HepG2 (cell line): Measurements from ENCODE around the gene NR1H2. TPM values are rescaled to one million over a fixed set of nuclear protein-coding genes. Genes with fewer than 3 reads are reported as not detected.

Experiments
- CENPX ChIP-seq: sonication (generic); formaldehyde crosslinking; IDR thresholded peaks from 2 replicates; pipeline ENCODE4 v1.9.0; 2021; ENCODE audit warnings: mild to moderate bottlenecking, missing genetic modification reagents, moderate library complexity
- CSRNP2 ChIP-seq: sonication (generic); formaldehyde crosslinking; conservative IDR thresholded peaks from 2 replicates; pipeline ENCODE4 v1.8.0; 2022; ENCODE audit warnings: low read depth, missing genetic modification reagents
- E2F2 ChIP-seq: sonication (generic); formaldehyde crosslinking; IDR thresholded peaks from 2 replicates; pipeline ENCODE4 v1.4.0; 2020; ENCODE audit warnings: missing genetic modification reagents, borderline replicate concordance
- FOXO4 ChIP-seq: sonication (generic); formaldehyde crosslinking; conservative IDR thresholded peaks from 2 replicates; pipeline ENCODE4 v1.8.1; 2023; ENCODE audit warnings: missing genetic modification reagents
- GMEB1 ChIP-seq: sonication (generic); formaldehyde crosslinking; IDR thresholded peaks from 2 replicates; pipeline ENCODE4 v1.5.1; 2020; ENCODE audit warnings: missing genetic modification reagents, mild to moderate bottlenecking, borderline replicate concordance
- HOXA5 ChIP-seq: sonication (generic); formaldehyde crosslinking; IDR thresholded peaks from 2 replicates; pipeline ENCODE4 v1.4.0; 2020; ENCODE audit warnings: missing genetic modification reagents
- NR1H2 ChIP-seq: sonication (generic); formaldehyde crosslinking; IDR thresholded peaks from 2 replicates; pipeline ENCODE4 v1.8.1; 2022; ENCODE audit warnings: low read depth, missing genetic modification reagents, borderline replicate concordance
- RBM39 ChIP-seq: fragments of 200-400 bp; formaldehyde crosslinking; IDR thresholded peaks from one replicate; pipeline ENCODE4 v1.6.1; 2018; ENCODE audit warnings: antibody characterized with exemption, mild to moderate bottlenecking, low read depth, low read length; ENCODE audit not compliant: poor library complexity, severe bottlenecking
- SATB2 ChIP-seq: sonication (generic); formaldehyde crosslinking; IDR thresholded peaks from 2 replicates; pipeline ENCODE4 v1.5.0; 2020; ENCODE audit warnings: missing genetic modification reagents
- SPEN ChIP-seq: sonication (generic); formaldehyde crosslinking; IDR thresholded peaks from 2 replicates; pipeline ENCODE4 v1.5.1; 2020; ENCODE audit warnings: low read depth, mild to moderate bottlenecking, missing genetic modification reagents
- THYN1 ChIP-seq: sonication (generic); formaldehyde crosslinking; IDR thresholded peaks from 2 replicates; pipeline ENCODE4 v1.8.1; 2023; ENCODE audit warnings: low read depth, mild to moderate bottlenecking, moderate library complexity, missing genetic modification reagents, borderline replicate concordance
- ZBTB49 ChIP-seq: sonication (generic); formaldehyde crosslinking; IDR thresholded peaks from 2 replicates; pipeline ENCODE4 v1.4.0; 2020; ENCODE audit warnings: missing genetic modification reagents, borderline replicate concordance
- ZNF180 ChIP-seq: sonication (generic); formaldehyde crosslinking; IDR thresholded peaks from 2 replicates; pipeline ENCODE4 v1.4.0; 2020; ENCODE audit warnings: low read depth, missing genetic modification reagents, borderline replicate concordance
- ZNF431 ChIP-seq: sonication (generic); formaldehyde crosslinking; IDR thresholded peaks from 2 replicates; pipeline ENCODE4 v1.9.0; 2022; ENCODE audit warnings: missing genetic modification reagents, low read depth, mild to moderate bottlenecking, borderline replicate concordance
- ZNF468 ChIP-seq: sonication (generic); formaldehyde crosslinking; IDR thresholded peaks from 2 replicates; pipeline ENCODE4 v1.8.0; 2022; ENCODE audit warnings: mild to moderate bottlenecking, moderate library complexity, missing genetic modification reagents
- ZNF75D ChIP-seq: sonication (generic); formaldehyde crosslinking; IDR thresholded peaks from 2 replicates; pipeline ENCODE4 v1.8.1; 2023; ENCODE audit warnings: missing genetic modification reagents, mild to moderate bottlenecking, borderline replicate concordance
- ZNF776 ChIP-seq: sonication (generic); formaldehyde crosslinking; IDR thresholded peaks from 2 replicates; pipeline ENCODE4 v1.4.0; 2020; ENCODE audit warnings: mild to moderate bottlenecking, missing genetic modification reagents
- ZNF883 ChIP-seq: sonication (generic); formaldehyde crosslinking; IDR thresholded peaks from 2 replicates; pipeline ENCODE4 v1.5.1; 2020; ENCODE audit warnings: mild to moderate bottlenecking, missing genetic modification reagents; ENCODE audit errors: not compliant biosample characterization
- polyA plus RNA-seq, 8 experiments: library from polyadenylated mRNA; depleted of rRNA in 3 of 8; stranded (reverse) in 7 of 8; unstranded in 1 of 8; fragments of >200 nt; fragmentation: Illumina TruSeq in 4 of 8; extraction: Trizol in 4 of 8; gene quantifications; 2 replicates each; pipeline versions ENCODE4 v1.2.1 to v1.2.3, GENCODE V29; 2011 to 2016; ENCODE audit warnings: low read depth in 4 of 8, missing spikeins in 1 of 8, mixed read lengths in 1 of 8; ENCODE audit not compliant: insufficient read depth in 1 of 8
- total RNA-seq, 5 experiments: library from RNA; depleted of rRNA; stranded (reverse); fragments of >200 nt; fragmentation: Illumina TruSeq; extraction: Trizol; gene quantifications; 2 replicates each; pipeline ENCODE4 v1.2.3, GENCODE V29; 2016; ENCODE audit warnings: low read depth in 1 of 5

NR1H2 gene
- total and polyA plus RNA-seq, 2 of the 13 experiments (the other 11 are each of a cell fraction or from before 2014, with no cell fraction given) = 10.3 to 13.5 TPM

GRCh38 chr19:50333737-50334617 is 42.3 kb upstream of the NR1H2 start (continued):
- TF ChIP-seq FOXO4 (CRISPR knock-in tag) (0 out of 2 replicates have a peak, but pooled peaks have one; percentile 43), HOXA5 (CRISPR knock-in tag) (peak; percentile 66; the same call in 1 of the 2 replicates), CENPX (CRISPR knock-in tag) (no peak), GMEB1 (CRISPR knock-in tag) (peak; percentile 14; the same call in 1 of the 2 replicates), ZNF883 (CRISPR knock-in tag) (peak; percentile 82), ZNF75D (CRISPR knock-in tag) (no peak; the same call in 1 of the 2 replicates), SPEN (CRISPR knock-in tag) (peak; percentile 74), ZBTB49 (no peak), SATB2 (peak; percentile 68; the same call in 1 of the 2 replicates), E2F2 (peak; percentile 70; the same call in 1 of the 2 replicates), NR1H2 (CRISPR knock-in tag) (no peak), ZNF431 (CRISPR knock-in tag) (no peak), CSRNP2 (CRISPR knock-in tag) (peak; percentile 71; the same call in 1 of the 2 replicates), THYN1 (no peak), RBM39 (no peak), ZNF776 (CRISPR knock-in tag) (peak; percentile 93; the same call in 1 of the 2 replicates), ZNF180 (CRISPR knock-in tag) (0 out of 2 replicates have a peak, but pooled peaks have one; percentile 54), ZNF468 (no peak)
